HG03521 (cell line): ENCODE measurements around the gene SRMS.

Source experiments
- ATAC-seq: cut with Tn5 transposase; IDR thresholded peaks from one replicate; pipeline ENCODE4 v1.9.1; 2021; ENCODE audit warnings: mild to moderate bottlenecking, moderate library complexity; ENCODE audit not compliant: unreplicated experiment

SRMS gene

GRCh38 chr20:63547725-63548480, at the start of gene SRMS:
TSS of gene SRMS (minus strand) at chr20:63547749. CDS start at chr20:63547463, 286 bp downstream.
- no peak for ATAC-seq

GRCh38 chr20:63596423-63596822, 48.9 kb upstream of the SRMS start:
- no peak for ATAC-seq

GRCh38 chr20:63595416-63596127, 48.0 kb upstream of the SRMS start:
- no peak for ATAC-seq

- ATAC-seq: no peak
These were observed 46.6 kb upstream of the SRMS start for GRCh38 chr20:63594043-63594561.

GRCh38 chr20:63592661-63593060, 45.1 kb upstream of the SRMS start:
- no peak for ATAC-seq

GRCh38 chr20:63591786-63592355, 44.3 kb upstream of the SRMS start:
- ATAC-seq: no peak

GRCh38 chr20:63591147-63591533, 43.6 kb upstream of the SRMS start:
- ATAC-seq: no peak

GRCh38 chr20:63590218-63591146, 42.9 kb upstream of the SRMS start:
- ATAC-seq: no peak

- ATAC-seq: no peak
These were observed 42.0 kb upstream of the SRMS start for GRCh38 chr20:63589261-63590217.

GRCh38 chr20:63588641-63589041, 41.1 kb upstream of the SRMS start:
- no peak for ATAC-seq

- no peak for ATAC-seq
These were observed 40.4 kb upstream of the SRMS start for GRCh38 chr20:63587776-63588591.

GRCh38 chr20:63587256-63587655, 39.7 kb upstream of the SRMS start:
- no peak for ATAC-seq

GRCh38 chr20:63586797-63587196, 39.2 kb upstream of the SRMS start:
- ATAC-seq: no peak

- ATAC-seq: no peak
These were observed 38.3 kb upstream of the SRMS start for GRCh38 chr20:63585616-63586565.

GRCh38 chr20:63582382-63583063, 35.0 kb upstream of the SRMS start:
- ATAC-seq: no peak

GRCh38 chr20:63580796-63581461, 33.4 kb upstream of the SRMS start:
- no peak for ATAC-seq
